Left ventricle myocardium superior (tissue), 1 donor: ENCODE results near the gene GLP2R. TPM values are rescaled to one million over a fixed set of nuclear protein-coding genes. Genes with fewer than 3 reads are reported as not detected.

Source experiments
- ATAC-seq: fragments of 200-7000 bp; cut with Tn5 transposase; one replicate; pipeline ENCODE4 v1.9.1; 2020; ENCODE audit warnings: mild to moderate bottlenecking, moderate library complexity
- DNase-seq: peaks from one replicate; pipeline ENCODE4 v3.0.0-alpha.2; 2020
- intact Hi-C: fragments of 100-400 bp; cut with micrococcal nuclease; formaldehyde crosslinking; loops from one replicate; pipeline ENCODE4 v1.11.0; 2022
- total RNA-seq: library from RNA; stranded (reverse); fragmentation: NEBNext Ultra II Directional; extraction: Animal tissue kit (Norgen Biotek cat#: 25700); gene quantifications from one replicate; pipeline ENCODE4 v1.2.1, GENCODE V29; 2021
- donor health status: DM: no; HTN: yes; CAD: no; lungs with severe emphysema.

Gene GLP2R
- total RNA-seq, 1 donor from 2014 or later = 0.35 TPM

- ATAC-seq = no peak
- intact Hi-C loops = no loop called here
- no peak for DNase-seq
These were observed 60.6 kb downstream of the GLP2R start for GRCh38 chr17:9886141-9886930.

GRCh38 chr17:9887508-9887907, 61.8 kb downstream of the GLP2R start:
- no peak for ATAC-seq
- DNase-seq = no peak
- intact Hi-C loops = no loop called here

DNA sequence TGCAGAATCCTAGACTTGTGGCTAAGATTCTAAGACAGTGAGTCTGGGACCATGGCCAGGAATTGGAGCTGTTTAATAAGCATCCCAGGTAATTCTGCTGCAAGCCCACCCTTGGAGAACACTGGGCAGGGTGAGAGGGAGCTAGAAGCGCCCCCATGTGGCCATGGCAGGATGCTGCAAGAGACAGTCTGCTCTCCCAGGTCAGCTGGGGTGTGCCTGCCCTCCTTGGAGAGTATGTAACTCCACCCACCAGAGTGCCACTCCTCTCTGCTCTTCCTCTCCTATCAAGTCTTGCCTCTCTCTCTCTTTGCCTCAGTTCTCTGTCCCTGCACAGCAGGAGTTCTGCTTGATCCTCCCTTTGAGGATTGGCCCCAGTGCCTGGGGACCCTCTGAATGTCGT, 64.4 kb downstream of the GLP2R start:
- ATAC-seq (peak; percentile 75), DNase-seq (peak; percentile 50)
- intact Hi-C loops = loop anchor here (5.0 kb wide), 1 partner anchor 163 kb away; no protein-coding TSS in a partner anchor

DNA sequence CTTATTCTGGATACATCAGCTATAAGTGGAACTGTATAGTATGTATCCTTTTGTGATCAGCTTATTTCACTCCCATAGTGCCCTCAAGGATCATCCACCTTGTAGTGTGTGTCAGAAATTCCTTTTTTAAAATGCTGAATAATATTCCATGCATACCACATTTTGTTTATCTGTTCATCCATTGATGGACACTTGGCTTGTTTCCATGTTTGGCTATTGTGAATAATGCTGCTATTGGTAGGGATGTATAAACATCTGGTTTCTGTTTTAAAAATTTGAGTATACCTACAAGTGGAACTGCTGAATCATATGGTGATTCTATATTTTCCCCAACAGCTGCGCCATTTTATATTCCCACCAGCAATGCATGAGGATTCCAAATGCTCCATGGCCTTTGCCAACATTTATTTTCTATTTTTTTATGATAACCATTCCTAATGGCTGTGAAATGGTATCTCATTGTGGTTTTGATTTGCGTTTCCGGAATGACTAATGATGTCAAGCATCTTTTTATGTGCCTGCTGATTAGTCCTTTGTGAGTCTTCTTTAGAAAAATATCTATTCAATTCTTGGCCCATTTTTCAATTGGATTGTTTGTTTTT, 67.8 kb downstream of the GLP2R start:
- ATAC-seq = no peak
- intact Hi-C loops = loop anchor here (5.0 kb wide), 1 partner anchor 166 kb away; no protein-coding TSS in a partner anchor
- no peak for DNase-seq

DNA sequence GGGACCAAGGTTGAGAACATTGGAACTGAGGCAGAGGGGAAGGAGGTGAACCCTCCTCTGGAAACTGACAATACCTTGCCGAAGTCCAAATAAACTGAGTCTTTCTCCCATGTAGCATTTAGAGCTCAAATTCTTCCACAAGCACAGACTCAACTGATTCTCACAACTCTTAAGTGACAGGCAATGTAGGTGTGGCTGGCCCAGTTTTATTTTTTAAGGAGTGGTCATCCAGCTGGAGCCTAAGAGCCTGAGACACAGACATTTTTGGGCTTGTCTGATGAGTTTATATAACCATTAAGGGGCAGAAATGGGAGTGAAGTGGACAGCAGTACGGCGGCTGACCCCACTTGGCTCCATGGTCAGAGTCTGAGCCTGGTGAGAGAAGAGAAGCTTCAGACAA, 68.5 kb downstream of the GLP2R start:
- DNase-seq (no peak), ATAC-seq (no peak)
- intact Hi-C loops = loop anchor here (5.0 kb wide), 1 partner anchor 167 kb away; no protein-coding TSS in a partner anchor

- intact Hi-C loops = no loop called here
- ATAC-seq = no peak
- no peak for DNase-seq
These were observed 70.2 kb downstream of the GLP2R start for GRCh38 chr17:9895923-9896322.

DNA sequence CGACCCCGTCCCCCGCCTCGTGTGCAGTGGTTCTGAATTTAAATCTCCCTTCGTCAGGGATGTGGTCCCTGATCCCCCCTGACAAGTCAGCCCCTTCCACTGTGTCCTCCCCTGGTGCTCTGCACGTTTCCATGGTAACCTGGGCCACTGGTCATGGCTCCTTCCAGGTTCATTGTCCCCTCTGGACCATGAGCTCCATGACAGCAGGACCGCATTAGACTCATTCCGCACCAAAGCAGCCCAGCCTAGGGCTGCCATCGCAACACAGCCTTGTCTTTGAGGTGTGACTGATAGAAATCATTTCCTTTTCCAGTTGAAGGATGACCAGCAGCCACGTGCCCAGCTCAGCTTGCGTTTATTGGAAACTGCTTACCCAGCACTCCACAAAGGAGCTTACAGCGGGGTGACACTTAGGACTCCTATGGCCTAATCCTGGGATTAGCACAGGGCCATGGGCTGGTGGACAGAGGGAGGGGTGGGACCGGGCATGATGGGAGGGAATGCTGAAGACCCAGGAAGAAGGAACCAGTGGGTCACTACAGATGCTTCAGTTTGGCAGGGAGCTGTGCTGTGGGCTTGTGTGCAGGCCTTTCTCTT, 71.7 kb downstream of the GLP2R start:
- intact Hi-C loops = no loop called here
- ATAC-seq (no peak), DNase-seq (no peak)

GRCh38 chr17:9898812-9899211, 73.1 kb downstream of the GLP2R start:
- intact Hi-C loops = no loop called here
- no peak for DNase-seq
- no peak for ATAC-seq

GRCh38 chr17:9899280-9900043, 73.7 kb downstream of the GLP2R start:
- ATAC-seq (peak; percentile 36), DNase-seq (no peak)
- intact Hi-C loops = no loop called here

DNA sequence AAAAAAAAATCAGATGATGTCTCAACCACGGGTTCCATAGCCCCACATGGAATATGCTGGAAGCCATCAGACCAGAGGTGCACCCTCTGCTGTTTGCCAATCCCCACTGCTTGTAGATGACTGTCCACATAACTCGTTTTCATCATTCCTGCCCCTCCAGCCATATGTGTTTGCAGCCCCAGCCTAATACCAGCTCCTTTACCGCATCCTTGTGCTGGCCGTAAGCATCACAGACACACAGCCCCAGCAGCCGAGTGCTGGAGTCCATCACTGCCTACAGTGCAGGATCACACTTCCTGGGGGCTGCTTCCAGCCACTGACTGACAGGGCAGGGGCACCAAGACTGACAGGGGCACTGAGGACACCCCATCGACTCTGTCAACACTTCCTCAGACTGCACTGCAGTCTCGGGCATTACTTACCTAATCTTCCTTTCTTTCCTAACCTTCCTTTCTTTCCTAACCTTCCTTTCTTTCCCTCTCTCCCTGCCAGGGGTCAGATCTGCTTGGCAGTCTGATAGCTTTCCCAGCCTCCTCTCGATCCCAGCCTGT, 74.4 kb downstream of the GLP2R start:
- intact Hi-C loops = no loop called here

DNA sequence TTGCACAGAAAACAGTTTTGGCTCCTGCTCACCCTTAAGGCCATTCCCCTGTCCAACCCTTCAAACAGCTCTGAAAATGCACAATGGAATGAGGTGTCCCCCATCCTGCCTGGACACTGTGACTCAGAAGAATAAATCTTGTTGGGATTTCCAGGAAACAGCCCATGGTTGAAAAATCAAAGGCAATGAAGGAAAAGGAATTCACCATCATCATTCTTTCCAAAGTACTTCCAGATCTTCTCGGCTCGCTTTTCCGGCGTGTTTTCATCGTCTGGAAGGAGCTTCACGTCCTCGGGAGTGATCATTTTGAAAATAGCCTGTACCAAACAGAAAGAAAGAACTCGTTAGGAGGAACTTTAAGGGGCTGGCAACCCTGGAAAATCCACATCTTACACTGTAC, 75.1 kb downstream of the GLP2R start:
- ATAC-seq = no peak
- DNase-seq = no peak
- intact Hi-C loops = no loop called here

More for the DNA sequence above, 74.4 kb downstream of the GLP2R start:
- DNase-seq (no peak), ATAC-seq (no peak)

GRCh38 chr17:9902120-9902519, 76.4 kb downstream of the GLP2R start:
- DNase-seq (no peak), ATAC-seq (no peak)
- intact Hi-C loops = no loop called here

DNA sequence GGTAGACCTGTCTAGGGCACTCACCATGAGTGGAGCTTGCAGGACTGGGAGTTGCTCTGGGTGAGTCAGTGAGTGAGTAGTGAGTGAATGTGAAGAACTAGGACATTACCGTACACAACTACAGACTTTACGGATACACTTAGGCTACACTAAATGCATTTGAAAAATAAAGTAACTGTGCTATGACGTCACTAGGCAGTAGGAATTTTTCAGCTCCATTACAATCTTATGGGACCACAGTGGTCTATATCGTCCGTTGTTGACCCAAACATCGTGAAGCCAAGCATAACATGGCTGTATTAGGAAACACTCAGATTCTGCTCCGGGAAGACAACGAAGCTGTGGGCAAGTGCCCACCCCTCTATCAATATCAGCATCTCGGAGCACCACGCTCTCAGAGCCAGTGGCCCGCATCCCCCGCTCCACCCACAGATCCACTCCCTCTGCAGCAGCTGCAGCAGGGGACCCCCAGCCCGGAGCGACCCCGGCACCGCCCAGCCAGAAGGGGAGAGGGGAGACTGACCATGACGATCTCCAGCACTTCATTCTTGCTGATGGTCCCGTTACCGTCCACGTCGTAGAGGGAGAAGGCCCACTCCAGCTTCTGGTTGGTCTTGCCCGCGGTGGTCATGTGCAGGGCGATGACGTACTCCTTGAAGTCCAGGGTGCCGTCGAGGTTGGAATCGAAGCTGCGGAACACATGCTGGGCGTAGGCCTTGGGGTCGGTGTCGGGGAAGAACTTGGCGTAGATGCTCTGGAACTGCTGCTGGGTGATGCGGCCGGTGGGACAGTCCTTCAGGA, 78.8 kb downstream of the GLP2R start:
- DNase-seq = no peak
- intact Hi-C loops = no loop called here
- ATAC-seq = no peak

DNA sequence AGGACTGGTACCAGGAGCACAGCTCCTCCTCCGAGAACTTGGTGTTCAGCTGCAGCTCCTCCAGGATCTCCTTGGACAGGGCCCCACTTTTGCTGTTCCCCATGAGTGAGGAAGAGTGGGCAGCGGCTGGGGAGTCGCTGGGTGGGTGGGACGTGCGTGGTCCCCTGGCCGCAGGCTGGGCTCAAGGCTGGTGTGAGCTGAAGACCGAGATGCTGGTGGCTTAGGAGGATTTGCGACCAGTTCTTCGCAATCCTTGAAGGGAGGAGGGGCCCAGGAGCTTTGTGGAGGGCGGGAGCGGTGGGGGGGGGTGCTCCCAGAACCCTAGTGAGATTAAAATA, 79.3 kb downstream of the GLP2R start, which contains the start of gene RCVRN:
RCVRN (minus strand) TSS at position 194 of the 338 bp plus-strand sequence; CDS start at position 103, 91 bp downstream.
- intact Hi-C loops = no loop called here
- DNase-seq (no peak), ATAC-seq (no peak)

DNA sequence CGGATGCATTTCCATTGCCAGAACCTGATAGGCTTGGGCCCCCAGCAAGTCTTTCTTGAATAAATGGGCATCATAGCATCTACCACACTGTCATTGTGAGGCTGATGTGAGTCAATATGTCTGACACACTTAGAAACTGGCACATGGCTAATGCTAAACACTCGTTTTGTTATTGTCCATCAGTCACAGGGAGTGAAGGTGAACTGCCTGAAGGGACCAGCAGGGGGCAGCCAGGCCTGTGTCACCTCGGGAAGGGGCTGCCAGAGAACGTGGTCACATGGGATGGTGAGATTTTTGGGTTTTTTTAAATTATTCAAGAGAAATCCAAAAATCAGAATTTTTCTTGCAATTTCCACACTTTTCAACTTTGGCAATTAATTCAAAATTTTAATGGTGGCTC, 80.2 kb downstream of the GLP2R start:
- DNase-seq (peak; percentile 73), ATAC-seq (peak; percentile 30)
- intact Hi-C loops = no loop called here

DNA sequence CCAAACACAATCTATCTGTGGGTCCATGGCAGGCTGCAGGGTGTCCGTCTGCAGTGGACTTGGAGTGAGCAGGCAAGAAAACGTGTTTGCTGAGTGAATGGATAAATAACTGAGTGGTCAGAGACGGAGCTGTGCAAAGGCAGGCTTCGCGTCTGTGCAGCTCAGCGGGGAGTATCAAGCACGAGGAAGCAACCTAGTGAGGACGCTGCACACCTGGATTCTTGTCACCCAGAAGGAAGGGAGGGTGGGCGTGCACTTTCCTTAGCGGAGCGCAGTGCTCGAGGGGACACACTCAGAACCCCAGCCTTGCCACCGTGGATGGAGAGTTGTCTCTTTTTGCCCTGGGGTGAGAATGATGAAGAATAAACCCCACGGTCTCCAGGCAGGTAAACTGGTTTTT, 80.9 kb downstream of the GLP2R start:
- intact Hi-C loops = no loop called here
- DNase-seq = no peak
- ATAC-seq = no peak

DNA sequence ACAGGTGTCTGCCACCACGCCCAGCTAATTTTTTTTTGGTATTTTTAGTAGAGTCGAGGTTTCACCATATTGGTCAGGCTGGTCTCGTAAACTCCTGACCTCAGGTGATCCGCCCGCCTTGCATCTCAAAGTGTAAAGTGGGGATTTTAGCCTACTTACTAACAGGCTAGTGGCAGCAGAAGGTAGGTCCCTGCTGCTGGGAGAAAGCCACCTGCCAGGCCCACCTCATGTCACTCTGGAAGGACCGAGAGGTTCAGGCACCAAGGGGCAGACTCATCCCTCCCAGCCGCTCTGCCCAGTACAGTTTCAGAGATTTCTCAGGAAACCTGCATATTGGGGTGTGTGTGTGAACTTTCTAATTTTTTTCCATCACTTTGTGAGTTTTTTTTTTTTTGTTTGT, 81.4 kb downstream of the GLP2R start:
- intact Hi-C loops = no loop called here
- no peak for DNase-seq
- no peak for ATAC-seq

DNA sequence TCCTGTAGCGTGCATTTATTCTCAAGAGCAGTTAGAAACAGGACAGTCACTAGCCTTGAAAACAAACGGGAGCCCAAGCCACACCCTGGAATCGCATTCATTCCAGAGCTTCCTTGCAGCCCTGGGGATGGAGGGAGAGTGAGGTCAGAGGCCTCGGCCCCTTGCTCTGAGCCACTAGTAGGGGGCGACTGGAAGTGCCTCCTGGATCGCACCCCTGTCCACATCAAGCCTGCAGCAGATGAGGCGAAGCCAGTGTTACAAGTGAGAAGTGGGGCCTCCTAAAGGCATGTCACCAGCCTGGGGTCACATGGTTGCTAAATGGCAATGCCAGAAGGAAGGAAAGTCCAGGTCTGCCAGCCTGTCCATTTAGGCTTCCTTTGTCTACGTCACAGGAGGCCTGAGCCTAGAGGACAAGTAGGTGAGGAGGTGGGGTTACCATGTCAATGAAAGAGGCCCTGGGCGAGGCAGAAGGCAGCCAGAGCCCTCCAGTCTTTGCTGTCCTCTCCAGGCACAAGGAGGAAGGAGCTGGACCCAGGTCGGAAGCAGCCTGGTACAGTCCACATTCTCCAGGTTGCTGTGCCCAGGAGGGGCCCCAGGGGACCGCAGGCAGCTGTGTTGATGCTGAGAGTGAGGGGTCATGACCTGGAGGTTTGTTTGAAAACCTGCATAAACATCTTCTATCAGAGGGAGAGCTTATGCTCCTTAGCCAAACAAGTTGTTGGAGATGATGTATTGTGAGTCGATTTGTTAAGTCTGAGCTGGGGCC, 82.3 kb downstream of the GLP2R start:
- peak; percentile 10 for ATAC-seq
- DNase-seq = no peak
- intact Hi-C loops = no loop called here
